Activated naive CD8-positive, alpha-beta T cell (primary cell): ENCODE data around the gene TMF1.

Experiments
- H3K27ac Mint-ChIP-seq: one replicate; pipeline ENCODE4 v1.8.0; 2021; ENCODE audit warnings: mixed read lengths
- H3K27me3 Mint-ChIP-seq: one replicate; pipeline ENCODE4 v1.8.0; 2021; ENCODE audit warnings: mixed read lengths
- H3K36me3 Mint-ChIP-seq: one replicate; pipeline ENCODE4 v1.8.0; 2021; ENCODE audit warnings: mixed read lengths
- H3K4me1 Mint-ChIP-seq: one replicate; pipeline ENCODE4 v1.8.0; 2021; ENCODE audit warnings: low read depth, mixed read lengths
- H3K4me3 Mint-ChIP-seq: one replicate; pipeline ENCODE4 v1.8.0; 2021; ENCODE audit warnings: mild to moderate bottlenecking, mixed read lengths
- H3K9me3 Mint-ChIP-seq: one replicate; pipeline ENCODE4 v1.8.0; 2021; ENCODE audit warnings: low read depth, mixed read lengths

Gene TMF1

DNA sequence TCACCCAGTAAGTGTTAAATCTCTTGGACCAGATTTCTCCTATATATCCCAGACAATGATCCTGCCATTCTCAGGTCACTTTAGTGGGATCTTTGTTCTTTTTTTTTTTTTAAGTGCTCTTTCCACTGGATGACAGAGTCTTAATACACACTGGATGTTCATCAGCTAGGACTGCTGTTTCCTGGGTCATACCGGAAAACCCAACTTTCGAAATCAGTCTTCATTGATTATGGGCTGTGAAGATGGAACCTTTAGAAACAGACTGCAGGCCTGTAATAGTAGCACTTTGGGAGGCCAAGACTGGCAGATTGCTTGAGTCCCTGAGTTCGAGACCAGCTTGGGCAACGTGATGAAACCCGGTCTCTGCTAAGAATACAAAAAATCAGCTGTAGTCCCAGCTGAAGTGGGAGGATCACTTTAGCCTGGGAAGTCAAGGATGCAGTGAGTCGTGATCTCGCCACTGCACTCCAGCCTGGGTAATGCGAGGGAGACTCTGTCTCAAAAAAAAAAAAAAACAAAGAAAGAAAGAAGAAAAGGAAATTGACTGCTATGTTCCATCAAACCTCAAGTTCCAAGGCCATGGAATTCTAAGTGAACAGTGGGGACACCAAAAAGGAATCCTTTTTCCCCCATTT is 40.9 kb downstream of the TMF1 start:
- Mint-ChIP-seq H3K36me3 (peaks cover 5% of the 10 kb centered on the region), H3K4me3 (peak overlapping the region; percentile 46), H3K9me3 (no peaks in the 10 kb centered on the region), H3K27ac (peak overlapping the region; percentile 47), H3K4me1 (peaks cover 21% of the 10 kb centered on the region), H3K27me3 (no peaks in the 10 kb centered on the region)

DNA sequence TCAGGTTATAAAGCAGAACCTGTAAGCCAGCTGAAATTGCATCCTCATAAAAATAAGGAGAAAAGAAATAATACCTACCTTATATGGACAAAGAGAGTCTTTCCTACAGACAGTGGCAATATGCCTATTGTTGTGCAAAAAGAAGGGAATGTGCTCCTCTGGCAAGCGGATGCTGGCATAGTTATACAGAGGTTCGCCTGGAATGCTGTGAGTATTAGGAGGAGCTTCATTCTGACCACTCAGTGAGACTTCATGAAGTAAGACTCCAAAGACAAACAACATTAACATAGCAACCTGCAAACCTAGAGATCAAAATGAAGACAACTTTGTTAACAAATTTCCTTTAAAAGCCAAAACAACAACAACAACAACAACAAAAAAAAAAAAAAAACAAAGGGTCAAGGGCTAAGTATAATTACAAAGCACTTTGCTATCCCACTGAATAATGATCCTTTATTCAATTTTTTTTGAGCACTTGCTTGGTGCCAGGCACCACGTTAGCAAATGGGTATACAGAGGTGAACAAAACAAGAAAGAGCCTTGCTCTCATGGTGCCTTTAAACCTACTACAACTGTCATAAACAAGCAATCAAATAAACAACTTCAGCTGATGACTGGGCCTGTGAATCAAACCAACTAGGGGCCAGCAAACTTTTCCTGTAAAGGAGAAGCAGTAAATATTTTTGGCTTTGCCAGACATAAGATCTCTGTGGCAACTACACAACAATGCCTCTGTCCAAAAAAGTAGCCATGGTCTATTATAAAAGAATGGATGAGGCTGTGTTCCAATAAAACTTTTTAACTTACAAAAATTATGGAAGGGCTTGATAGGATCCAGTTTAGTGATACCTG is 42.3 kb downstream of the TMF1 start:
- Mint-ChIP-seq H3K4me1 (peaks cover 15% of the 10 kb centered on the region), H3K27me3 (no peaks in the 10 kb centered on the region), H3K36me3 (peaks cover 7% of the 10 kb centered on the region), H3K4me3 (no peak overlapping the region), H3K9me3 (no peaks in the 10 kb centered on the region), H3K27ac (no peak overlapping the region)

DNA sequence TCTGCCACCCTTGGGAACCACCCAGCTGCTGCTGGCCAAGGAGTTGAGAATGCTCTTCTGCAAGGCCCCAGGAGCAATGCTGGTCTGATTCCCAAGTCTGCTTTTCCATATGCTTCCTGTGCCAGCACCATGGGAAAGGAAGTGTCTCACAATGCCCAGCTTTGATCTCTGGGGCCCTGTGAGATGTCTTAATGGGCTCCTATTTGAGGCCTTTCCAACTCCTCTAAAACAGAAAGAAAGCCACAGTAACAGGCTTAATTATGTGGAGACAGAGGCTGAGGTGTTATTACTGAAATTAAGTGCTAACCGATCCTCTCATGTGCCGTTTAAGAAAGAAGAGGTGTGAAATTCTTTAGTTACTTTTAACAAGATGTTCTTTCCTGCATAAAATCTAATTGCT is 43.2 kb downstream of the TMF1 start:
- Mint-ChIP-seq H3K27ac (peak overlapping the region; percentile 34), H3K27me3 (no peaks in the 10 kb centered on the region), H3K4me1 (peaks cover 6% of the 10 kb centered on the region), H3K36me3 (peaks cover 11% of the 10 kb centered on the region), H3K4me3 (no peak overlapping the region), H3K9me3 (no peaks in the 10 kb centered on the region)

DNA sequence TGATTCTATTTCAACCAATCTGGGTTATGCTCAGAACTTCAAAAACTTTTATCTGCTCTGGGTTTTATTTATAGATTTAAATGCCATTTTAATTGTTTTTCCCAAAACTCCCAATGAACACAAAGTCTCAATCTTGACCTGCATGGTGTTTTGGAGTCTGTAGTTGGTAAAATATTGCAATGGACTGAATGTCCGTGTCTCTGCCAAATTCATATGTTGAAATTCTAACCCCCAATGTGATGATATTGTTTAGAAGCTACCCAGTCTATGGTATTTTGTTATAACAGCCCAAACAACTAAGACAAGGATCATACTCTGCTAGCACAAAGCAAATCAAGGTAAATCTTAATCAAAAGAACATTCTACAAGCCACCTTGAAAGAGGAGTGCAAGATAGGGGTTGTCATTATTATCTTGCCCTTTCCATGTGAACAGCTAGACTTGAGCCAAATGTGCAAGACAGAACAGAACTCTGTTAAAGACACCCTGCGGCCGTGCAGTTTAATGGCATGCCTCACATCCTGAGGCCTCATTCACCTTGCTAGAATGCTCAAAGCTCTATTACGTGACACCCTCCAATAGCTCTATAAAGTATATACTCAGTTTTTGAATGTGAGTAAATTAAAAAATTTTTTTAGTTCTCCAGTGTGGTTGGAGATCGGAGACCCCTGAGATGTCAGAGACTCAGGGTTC is 46.2 kb downstream of the TMF1 start:
- H3K4me1 Mint-ChIP-seq: peaks cover 1% of the 10 kb centered on the region
- H3K4me3 Mint-ChIP-seq: no peak overlapping the region
- no peak overlapping the region for H3K27ac Mint-ChIP-seq
- no peaks in the 10 kb centered on the region for H3K9me3 Mint-ChIP-seq
- no peaks in the 10 kb centered on the region for H3K27me3 Mint-ChIP-seq
- H3K36me3 Mint-ChIP-seq: peaks cover 17% of the 10 kb centered on the region

DNA sequence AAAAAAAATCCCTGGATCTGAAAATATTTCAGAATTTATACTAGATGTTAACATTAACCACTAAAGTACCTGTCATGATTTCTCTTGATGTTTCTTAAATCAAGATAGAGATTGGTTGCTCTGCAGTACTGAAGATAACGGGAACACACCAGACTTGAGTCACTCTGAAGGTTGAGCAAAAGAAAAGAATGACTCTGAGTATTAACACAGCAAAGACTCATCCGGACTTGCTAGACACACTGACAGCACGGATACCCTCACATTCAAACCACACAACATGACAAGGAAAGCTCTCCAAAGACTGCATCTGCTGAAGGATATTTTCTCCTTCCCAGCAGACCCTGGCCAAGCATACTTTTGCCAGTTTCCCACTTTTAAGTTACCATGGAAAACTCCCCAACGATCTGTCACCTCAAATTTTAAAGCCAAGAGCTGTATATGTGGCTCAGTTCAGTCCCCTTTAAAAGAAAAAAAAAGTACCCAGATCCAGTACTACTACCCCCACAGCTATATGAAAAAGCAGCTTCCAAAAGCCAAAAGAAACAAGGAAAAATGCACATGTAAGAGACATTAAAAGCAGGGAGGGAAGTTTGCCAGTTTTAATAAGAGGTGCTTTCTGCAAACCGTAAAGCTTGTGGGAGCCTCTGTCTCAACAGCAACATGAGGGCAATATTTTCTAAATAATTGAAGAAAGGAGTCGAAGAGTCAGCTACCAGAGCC is 46.9 kb downstream of the TMF1 start:
- Mint-ChIP-seq H3K4me3 (no peak overlapping the region), H3K9me3 (no peaks in the 10 kb centered on the region), H3K4me1 (peaks cover 1% of the 10 kb centered on the region), H3K27ac (no peak overlapping the region), H3K27me3 (no peaks in the 10 kb centered on the region), H3K36me3 (peaks cover 17% of the 10 kb centered on the region)

DNA sequence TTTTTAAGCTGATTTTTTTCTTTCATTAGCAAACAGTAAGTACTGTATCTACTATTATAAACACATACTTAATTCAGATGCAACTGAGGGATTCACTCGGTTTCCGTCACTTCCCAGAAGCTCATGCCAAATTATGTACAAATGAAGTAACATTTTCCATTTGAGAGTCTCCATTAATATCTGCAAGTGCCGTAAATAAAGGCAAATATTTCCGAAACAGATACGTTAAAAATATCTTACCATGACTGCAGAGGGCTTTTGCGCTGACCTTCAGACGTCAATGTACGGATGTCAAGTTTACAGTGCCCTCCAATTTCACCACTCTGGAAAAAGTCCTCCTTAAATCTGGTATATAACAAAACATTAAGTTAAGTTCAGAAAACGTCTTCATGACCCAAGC is 48.0 kb downstream of the TMF1 start:
- Mint-ChIP-seq H3K4me3 (no peak overlapping the region), H3K9me3 (no peaks in the 10 kb centered on the region), H3K27me3 (no peaks in the 10 kb centered on the region), H3K36me3 (peaks cover 17% of the 10 kb centered on the region), H3K27ac (no peak overlapping the region), H3K4me1 (peaks cover 1% of the 10 kb centered on the region)

DNA sequence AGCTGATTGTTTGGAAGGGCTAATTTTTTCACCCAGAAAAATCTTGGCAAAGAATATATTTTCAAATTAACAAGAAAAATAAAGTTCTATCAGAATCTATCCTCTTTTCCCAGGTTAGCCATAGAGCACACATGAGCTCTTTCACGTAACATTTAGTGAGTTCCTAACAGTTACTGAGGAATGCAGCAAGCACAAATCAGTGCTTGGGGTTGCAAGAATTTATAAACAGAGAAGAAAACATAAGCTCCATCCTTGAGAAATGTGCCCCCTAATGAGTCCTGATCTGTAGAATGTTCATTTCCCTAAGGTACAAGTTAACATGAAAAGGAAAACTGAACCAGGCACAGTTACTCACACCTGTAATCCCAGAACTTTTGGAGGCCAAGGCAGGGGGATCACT is 52.5 kb downstream of the TMF1 start:
- Mint-ChIP-seq H3K36me3 (peaks cover 24% of the 10 kb centered on the region), H3K4me1 (no peaks in the 10 kb centered on the region), H3K27ac (no peak overlapping the region), H3K4me3 (no peak overlapping the region), H3K9me3 (no peaks in the 10 kb centered on the region), H3K27me3 (no peaks in the 10 kb centered on the region)

DNA sequence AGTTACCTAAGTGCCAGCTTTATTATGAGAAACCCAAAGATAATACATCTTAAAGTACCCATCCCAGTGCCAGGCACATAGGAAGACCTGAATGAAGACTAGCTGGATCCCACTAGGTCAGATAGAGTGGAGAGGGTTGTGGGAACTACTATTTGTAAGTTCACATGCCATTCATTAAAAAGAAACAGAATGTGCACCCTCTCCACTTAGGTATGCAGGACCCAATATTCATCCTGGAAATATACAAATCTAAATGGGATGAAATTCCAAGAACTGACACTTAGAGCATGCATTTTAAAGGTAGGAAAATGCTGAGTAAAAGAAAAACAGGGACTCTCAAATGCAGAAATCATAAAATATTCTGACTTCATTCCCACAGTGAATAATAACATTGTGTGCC is 53.0 kb downstream of the TMF1 start:
- no peaks in the 10 kb centered on the region for H3K4me1 Mint-ChIP-seq
- H3K27me3 Mint-ChIP-seq: no peaks in the 10 kb centered on the region
- H3K36me3 Mint-ChIP-seq: peaks cover 22% of the 10 kb centered on the region
- no peak overlapping the region for H3K4me3 Mint-ChIP-seq
- H3K27ac Mint-ChIP-seq: no peak overlapping the region
- H3K9me3 Mint-ChIP-seq: no peaks in the 10 kb centered on the region

DNA sequence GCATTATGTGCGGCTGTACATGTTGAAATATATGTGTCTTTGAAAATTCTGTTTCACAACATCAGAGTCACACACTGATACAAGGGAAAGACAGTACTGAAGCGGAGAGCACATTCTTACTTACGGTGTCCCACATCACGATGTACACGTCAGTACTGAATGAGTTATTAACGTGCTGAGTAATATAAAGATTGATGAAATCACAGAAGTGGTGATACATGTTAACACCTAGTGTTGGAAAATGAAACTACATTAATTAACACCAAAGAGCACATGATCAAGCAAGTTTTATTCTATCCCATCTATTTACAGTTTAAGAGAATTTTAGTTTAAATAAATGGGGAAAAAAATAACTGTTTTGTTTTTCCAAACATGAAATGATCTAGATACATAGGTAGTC is 54.2 kb downstream of the TMF1 start:
- Mint-ChIP-seq H3K27me3 (no peaks in the 10 kb centered on the region), H3K4me3 (no peak overlapping the region), H3K27ac (no peak overlapping the region), H3K9me3 (no peaks in the 10 kb centered on the region), H3K4me1 (no peaks in the 10 kb centered on the region), H3K36me3 (peaks cover 25% of the 10 kb centered on the region)

DNA sequence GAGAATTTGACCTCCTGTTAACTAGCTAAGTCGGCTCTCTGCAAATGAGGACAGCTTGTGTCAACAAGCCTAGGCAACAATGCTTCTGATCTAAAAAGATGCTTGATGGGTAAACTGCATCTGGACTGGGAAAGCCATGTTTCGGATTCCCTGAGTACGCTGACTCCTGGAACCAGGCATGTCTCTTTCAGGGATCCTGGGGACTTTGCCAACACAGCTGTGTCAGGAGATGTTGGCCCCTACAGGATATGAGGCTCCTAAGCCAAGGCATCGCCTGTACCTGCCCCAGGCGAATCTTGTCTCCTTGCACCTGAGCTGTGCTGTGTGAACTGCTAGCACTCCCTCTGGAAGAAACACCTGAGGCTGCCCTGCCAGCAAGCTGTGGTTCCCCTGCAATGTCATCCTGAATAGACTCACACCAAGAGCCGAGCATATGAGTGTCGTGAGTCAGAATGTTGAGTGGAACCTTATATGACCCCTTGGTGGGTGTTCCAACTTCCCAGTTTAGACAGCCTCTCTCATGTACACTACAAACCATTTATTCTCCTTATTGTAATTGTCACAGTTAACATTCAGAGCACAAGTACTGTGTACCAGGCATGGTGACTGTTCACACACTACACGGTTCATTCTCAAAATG is 55.7 kb downstream of the TMF1 start:
- H3K27me3 Mint-ChIP-seq: no peaks in the 10 kb centered on the region
- H3K36me3 Mint-ChIP-seq: peaks cover 31% of the 10 kb centered on the region
- H3K4me1 Mint-ChIP-seq: no peaks in the 10 kb centered on the region
- no peaks in the 10 kb centered on the region for H3K9me3 Mint-ChIP-seq
- no peak overlapping the region for H3K4me3 Mint-ChIP-seq
- no peak overlapping the region for H3K27ac Mint-ChIP-seq

DNA sequence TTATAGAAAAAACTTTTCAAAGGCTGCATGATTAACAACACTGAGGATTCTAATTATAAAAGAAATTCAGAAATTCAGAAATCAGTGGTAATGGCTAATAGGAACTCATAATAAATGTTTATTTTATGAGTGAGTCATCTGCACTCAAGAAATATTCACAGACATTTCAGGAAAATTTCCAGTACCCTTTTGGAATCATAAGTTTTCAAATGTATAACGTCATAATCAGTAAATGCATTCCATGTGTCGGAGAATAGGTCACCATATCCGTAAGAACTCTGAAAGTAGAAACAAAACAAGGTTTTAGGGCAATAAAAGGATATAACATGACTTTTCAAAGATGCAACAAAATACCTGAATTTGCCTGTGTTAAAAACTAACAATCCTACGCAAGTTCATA is 63.4 kb downstream of the TMF1 start:
- Mint-ChIP-seq H3K9me3 (no peaks in the 10 kb centered on the region), H3K27me3 (no peaks in the 10 kb centered on the region), H3K4me3 (no peak overlapping the region), H3K27ac (no peak overlapping the region), H3K4me1 (no peaks in the 10 kb centered on the region), H3K36me3 (peaks cover 54% of the 10 kb centered on the region)

DNA sequence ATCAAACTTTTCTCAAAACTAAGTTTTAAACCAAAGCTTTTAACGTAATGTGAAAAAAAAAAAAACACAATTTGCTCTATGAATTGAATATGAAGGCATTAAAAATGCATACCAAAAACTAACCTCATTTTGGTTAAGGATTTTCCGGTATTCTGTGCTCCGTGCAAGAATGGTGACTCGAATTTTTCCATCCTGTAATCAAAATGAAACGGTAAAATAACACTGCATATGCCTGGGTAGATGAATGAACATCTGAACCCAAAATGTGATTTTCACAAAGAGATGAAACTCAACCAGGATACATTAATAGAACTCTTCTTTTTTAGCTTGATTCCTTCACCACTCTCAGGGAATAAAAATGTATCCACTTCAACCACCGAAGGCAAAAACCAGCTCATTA is 64.8 kb downstream of the TMF1 start:
- H3K4me3 Mint-ChIP-seq: no peak overlapping the region
- no peaks in the 10 kb centered on the region for H3K9me3 Mint-ChIP-seq
- no peaks in the 10 kb centered on the region for H3K4me1 Mint-ChIP-seq
- H3K27ac Mint-ChIP-seq: no peak overlapping the region
- H3K27me3 Mint-ChIP-seq: no peaks in the 10 kb centered on the region
- H3K36me3 Mint-ChIP-seq: peaks cover 48% of the 10 kb centered on the region

DNA sequence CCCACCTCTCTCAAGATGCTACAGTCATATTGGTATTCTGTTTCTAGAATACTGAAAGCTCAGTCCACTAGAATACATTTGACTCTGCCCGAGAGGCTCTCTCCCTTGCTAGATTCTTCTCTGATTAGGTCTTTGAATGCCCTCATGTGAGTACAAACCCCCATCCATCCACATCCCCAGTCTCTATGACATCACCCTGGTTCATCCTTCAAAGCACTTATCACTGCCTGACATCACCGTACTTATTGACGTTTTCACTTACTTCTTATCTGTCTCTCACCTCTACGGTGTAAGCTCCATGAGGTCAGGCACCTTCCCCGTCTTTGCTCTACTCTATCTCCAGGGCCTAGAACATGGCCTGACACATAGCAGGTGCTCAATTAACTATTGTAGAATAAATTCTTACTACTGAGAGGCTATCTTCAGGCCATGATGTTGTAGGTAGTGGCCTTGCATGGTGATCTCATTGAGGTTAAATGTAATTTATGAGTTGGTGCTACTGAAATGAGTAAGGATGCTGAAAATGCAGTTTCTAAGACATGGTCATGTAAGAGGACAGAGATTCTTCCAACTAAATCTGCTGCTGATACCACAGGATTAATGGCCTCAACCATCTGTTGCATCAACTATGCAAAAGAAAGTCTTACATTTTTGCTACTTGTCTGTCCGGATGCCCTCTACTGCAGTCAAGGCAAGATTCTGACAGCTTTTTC is 65.5 kb downstream of the TMF1 start:
- Mint-ChIP-seq H3K4me1 (no peaks in the 10 kb centered on the region), H3K9me3 (no peaks in the 10 kb centered on the region), H3K36me3 (peaks cover 46% of the 10 kb centered on the region), H3K27ac (no peak overlapping the region), H3K27me3 (no peaks in the 10 kb centered on the region), H3K4me3 (no peak overlapping the region)

DNA sequence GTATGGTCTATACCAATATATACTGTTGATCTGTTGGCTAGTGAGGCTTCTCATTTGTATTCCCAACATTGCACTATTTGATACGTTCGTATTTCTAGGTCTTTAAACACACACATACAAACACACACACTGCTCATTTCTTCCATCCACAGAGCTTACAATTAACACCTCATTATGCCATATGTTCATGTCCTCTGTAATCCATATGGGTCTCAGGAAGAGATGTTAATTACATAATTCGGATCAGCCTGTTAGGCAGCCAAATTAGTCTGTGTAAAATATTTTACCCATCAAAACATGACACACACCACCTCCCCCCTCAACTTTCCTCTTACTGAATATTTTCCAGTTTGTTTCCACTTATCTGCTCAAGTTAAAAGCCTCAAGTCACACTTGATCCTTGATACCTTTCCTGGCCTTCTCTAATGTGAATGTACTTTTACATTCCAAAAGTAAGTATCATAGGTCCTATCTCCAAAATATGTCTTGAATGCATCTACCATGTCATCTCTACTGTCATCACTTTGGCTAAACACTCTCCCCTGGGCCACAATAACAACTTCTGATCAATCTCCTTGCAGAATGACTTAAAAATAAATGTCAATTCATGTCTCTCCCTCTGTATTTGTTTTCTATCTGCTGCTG is 66.9 kb downstream of the TMF1 start:
- no peaks in the 10 kb centered on the region for H3K27me3 Mint-ChIP-seq

More for the DNA sequence above, 66.9 kb downstream of the TMF1 start:
- peaks cover 40% of the 10 kb centered on the region for H3K36me3 Mint-ChIP-seq
- H3K9me3 Mint-ChIP-seq: no peaks in the 10 kb centered on the region
- no peak overlapping the region for H3K4me3 Mint-ChIP-seq
- no peaks in the 10 kb centered on the region for H3K4me1 Mint-ChIP-seq
- H3K27ac Mint-ChIP-seq: peak overlapping the region; percentile 37
